WI38 (cell line): ENCODE results near the gene CNTN5.
"Not testable (repeated sequence)": the region's sequence is repeated elsewhere in the genome, so short reads cannot be mapped to it uniquely, and the experiment has no call there.

Experiments
- H3K4me3 ChIP-seq: 2 replicates; pipeline ENCODE4 v1.5.1; 2011; ENCODE audit warnings: low read depth, mild to moderate bottlenecking, control low read depth, low read length
- TF ChIP-seq, protein P1 (sequence below): IDR thresholded peaks from 2 replicates; pipeline ENCODE4 v1.5.1; 2012; ENCODE audit warnings: low read depth, mild to moderate bottlenecking, control low read depth, low read length

The CNTN5 gene

DNA sequence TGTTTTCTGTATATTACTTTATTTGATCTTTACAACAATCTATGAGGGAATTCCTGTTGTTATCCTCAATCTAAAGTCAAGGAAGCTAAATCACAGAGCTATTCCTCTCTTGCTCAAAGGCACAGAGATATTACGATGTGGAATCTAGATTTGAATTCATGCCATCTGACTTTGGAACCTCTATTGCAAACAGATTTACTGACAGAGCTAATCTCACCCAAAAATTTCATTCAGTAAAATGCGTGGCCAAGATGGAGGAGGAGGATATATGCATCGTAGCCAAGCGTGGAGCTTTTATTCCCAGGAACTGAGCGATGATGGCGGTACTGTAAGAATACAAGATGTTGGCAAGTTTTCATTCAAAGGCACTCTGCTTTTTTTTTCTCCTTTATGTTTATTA, 791.8 kb downstream of the CNTN5 start:
- no peak overlapping the region for H3K4me3 ChIP-seq
- TF ChIP-seq, protein P1, sequence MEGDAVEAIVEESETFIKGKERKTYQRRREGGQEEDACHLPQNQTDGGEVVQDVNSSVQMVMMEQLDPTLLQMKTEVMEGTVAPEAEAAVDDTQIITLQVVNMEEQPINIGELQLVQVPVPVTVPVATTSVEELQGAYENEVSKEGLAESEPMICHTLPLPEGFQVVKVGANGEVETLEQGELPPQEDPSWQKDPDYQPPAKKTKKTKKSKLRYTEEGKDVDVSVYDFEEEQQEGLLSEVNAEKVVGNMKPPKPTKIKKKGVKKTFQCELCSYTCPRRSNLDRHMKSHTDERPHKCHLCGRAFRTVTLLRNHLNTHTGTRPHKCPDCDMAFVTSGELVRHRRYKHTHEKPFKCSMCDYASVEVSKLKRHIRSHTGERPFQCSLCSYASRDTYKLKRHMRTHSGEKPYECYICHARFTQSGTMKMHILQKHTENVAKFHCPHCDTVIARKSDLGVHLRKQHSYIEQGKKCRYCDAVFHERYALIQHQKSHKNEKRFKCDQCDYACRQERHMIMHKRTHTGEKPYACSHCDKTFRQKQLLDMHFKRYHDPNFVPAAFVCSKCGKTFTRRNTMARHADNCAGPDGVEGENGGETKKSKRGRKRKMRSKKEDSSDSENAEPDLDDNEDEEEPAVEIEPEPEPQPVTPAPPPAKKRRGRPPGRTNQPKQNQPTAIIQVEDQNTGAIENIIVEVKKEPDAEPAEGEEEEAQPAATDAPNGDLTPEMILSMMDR: no peak

DNA sequence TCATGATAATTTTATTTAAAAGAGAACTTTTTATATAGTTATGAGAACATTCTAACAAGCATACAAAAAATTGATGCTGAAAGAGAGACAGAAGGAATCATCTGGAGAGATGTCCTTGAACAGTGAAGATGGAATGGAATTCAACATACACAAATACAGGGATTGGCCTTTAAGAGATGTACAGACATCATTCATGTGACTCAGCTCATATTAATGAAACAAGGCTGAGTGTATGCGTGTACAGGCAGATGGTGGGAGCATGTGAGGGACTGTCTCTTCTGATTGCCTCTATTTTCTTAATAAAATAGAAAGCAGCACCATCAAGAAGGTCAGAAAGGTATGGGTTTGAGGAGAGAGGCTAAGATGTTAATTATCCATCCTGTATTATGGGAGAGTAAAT, 793.3 kb downstream of the CNTN5 start:
- TF ChIP-seq, protein P1: no peak
- H3K4me3 ChIP-seq: no peak overlapping the region

DNA sequence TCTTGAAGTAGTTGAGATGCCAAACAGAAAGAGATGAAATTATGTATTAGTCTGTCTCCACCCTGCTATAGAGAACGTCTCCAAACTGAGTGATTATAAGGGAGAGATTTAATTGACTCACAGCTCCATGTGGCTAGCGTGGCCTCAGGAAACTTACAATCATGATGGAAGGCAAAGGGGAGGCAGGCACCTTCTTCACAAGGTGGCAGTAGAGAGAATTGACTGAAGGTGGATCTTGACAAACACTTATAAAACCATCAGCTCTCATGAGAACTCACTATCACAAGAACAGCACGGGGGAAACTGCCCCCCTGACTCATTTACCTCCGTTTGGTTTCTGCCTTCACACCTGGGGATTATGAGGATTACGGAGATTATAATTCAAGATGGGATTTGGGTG, 794.0 kb downstream of the CNTN5 start:
- TF ChIP-seq, protein P1: no peak
- H3K4me3 ChIP-seq: no peak overlapping the region

DNA sequence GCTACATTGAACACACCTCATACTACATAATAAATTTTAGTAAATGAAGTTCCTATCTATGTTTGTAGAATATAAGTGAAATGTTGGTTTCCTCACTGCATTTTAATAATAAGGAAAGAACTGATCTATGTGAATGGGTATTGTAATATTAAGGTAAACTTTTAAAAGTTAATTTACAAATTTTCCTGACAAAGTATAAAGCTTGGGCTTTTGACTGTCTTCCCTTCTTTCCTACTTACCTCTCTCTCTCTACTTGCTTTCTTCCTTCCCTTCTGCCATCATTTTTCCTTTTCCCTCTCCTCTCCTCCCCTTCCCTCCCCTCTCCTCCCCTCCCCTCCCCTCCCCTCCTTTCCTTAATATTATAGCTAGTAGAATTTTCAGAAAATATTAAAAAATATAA, 798.2 kb downstream of the CNTN5 start:
- H3K4me3 ChIP-seq: no peak overlapping the region
- TF ChIP-seq, protein P1: no peak

DNA sequence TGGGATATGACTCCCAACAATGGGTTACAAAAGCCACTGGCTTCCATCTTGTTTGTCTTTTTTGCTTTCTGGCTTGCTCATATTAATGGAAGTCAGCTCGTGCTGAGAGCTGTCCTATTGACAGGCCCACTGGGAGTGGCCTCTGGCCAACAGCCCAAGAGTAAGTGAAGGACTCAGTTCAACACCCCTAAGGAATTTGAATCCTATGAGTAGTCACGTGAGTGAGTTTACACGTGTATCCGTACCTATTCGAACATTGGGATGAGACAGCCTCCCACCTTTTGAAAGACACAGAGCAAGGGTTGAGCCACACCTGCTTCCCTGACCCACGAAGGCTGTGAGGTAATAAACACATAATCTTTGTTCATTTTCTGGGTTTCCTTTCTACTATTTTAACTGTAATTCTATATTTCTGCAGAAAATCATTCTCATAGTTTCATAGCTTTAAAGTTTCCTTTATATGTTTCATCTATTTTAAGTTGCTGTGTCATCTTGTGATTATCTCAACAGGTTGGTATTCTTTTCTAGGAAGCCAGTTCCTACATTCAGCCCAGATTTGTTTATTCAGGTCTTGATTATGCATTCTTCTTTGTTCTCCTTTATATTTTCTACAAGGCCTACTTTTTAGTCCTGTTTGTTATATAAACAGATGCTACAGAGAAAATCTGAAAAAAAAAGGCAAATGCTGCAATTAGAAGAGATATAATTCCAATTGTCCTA, 802.3 kb downstream of the CNTN5 start:
- H3K4me3 ChIP-seq: no peak overlapping the region
- TF ChIP-seq, protein P1: no peak

DNA sequence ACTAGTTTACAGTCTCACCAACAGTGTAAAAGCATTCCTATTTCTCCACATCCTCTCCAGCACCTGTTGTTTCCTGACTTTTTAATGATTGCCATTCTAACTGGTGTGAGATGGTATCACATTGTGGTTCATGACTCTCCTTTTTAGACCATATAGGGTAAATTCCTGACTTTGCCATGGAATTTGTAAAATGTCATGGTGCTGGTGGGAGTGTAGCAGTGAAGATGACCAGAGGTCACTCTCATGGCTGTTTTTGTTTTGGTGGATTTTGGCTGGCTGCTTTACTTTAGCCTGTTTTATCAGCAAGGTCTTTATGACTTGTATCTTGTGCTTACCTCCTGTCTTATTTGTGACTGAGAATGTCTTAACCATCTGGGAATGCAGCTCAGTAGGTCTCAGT, 816.0 kb downstream of the CNTN5 start:
- not testable (repeated sequence) for H3K4me3 ChIP-seq

DNA sequence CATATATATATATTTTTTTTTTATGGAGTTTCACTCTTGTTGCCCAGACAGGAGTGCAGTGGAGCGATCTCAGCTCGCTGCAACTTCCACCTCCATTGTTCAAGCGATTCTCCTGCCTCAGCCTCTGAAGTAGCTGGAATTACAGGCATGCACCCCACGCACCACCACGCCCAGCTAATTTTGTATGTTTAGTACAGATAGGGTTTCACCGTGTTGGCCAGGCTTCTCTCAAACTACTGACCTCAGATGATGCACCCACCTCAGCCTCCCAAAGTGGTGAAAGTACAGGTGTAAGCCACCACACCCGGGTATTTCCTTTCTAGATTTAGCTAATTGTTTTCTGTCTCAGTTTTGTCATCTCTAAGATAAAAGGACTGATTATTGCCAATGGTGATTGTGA, 821.1 kb downstream of the CNTN5 start:
- no peak overlapping the region for H3K4me3 ChIP-seq
- TF ChIP-seq, protein P1: no peak

DNA sequence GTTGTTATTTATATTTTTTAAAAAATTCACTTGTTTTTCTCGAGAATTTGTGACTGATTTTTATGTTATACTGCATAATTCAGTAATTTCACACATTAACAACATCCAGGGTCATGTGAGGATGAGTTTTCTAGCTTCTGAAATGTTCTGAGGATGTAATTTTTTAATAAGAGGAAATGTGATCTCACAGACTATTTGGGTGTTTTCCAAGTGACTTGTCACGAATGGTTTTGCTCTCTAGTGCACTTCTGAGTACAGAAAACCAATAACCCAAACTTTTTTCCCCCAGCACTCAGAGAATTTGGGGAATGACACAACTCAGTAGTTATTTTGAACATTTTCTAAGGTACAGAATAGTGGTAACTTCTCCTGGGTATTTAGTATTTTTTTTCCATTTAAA, 845.2 kb downstream of the CNTN5 start:
- H3K4me3 ChIP-seq: no peak overlapping the region
- TF ChIP-seq, protein P1: no peak
